Suprapubic skin (tissue), 4 donors: ENCODE results near the gene NAA15. TPM values are rescaled to one million over a fixed set of nuclear protein-coding genes. Genes with fewer than 3 reads are reported as not detected.

Source experiments
- DNase-seq, 2 donors: peaks; one replicate each; pipeline ENCODE4 v3.0.0-alpha.2; 2019; ENCODE audit warnings: low spot score in 2 of 2
- H3K27ac ChIP-seq: fragments of 200-600 bp; sonication (generic); one replicate; pipeline ENCODE4 v1.5.1; 2019
- H3K27me3 ChIP-seq: fragments of 200-600 bp; sonication (generic); one replicate; pipeline ENCODE4 v1.5.1; 2019
- H3K36me3 ChIP-seq: fragments of 200-600 bp; sonication (generic); one replicate; pipeline ENCODE4 v1.5.1; 2019
- H3K4me1 ChIP-seq: fragments of 200-600 bp; sonication (generic); one replicate; pipeline ENCODE4 v1.5.1; 2019
- H3K4me3 ChIP-seq: fragments of 200-600 bp; sonication (generic); one replicate; pipeline ENCODE4 v1.5.1; 2019; ENCODE audit warnings: mild to moderate bottlenecking
- H3K9me3 ChIP-seq: fragments of 200-600 bp; sonication (generic); one replicate; pipeline ENCODE4 v1.5.1; 2019
- EP300 ChIP-seq: sonication (generic); formaldehyde crosslinking; IDR thresholded peaks from one replicate; pipeline ENCODE4 v1.6.1; 2017; ENCODE audit warnings: antibody characterized with exemption
- POLR2A ChIP-seq, 2 donors: fragments of 450-650 bp; IDR thresholded peaks; one replicate each; pipeline ENCODE4 v1.6.1; 2017; ENCODE audit warnings: antibody characterized with exemption in 2 of 2, mild to moderate bottlenecking in 2 of 2, moderate library complexity in 2 of 2
- POLR2AphosphoS5 ChIP-seq, 3 donors: sonication (generic); formaldehyde crosslinking; IDR thresholded peaks; one replicate each; pipeline ENCODE4 v1.6.1; 2017; ENCODE audit warnings: antibody characterized with exemption in 3 of 3
- WGBS: methylation state at CpG from one replicate; pipeline ENCODE4 v1.1.5; 2018; 5-methylcytosine and 5-hydroxymethylcytosine counted together
- total RNA-seq, 4 donors: library from RNA; depleted of rRNA; stranded (reverse); fragments of >200 nt; gene quantifications; one replicate each; pipeline ENCODE4 v1.1.0, GENCODE V29; 2016
- TF ChIP-seq, protein P1 (sequence below), 2 donors: fragments of 200-600 bp in 1 of 2; fragments of 450-650 bp in 1 of 2; sonication (generic) in 1 of 2; IDR thresholded peaks; one replicate each; pipeline ENCODE4 v1.5.1; 2016 to 2019; ENCODE audit warnings: antibody characterized with exemption in 2 of 2, mild to moderate bottlenecking in 1 of 2, moderate library complexity in 1 of 2

Gene NAA15
- total RNA-seq, 4 donors from 2014 or later: 26.5 to 41.8 (median 27.8) TPM

DNA sequence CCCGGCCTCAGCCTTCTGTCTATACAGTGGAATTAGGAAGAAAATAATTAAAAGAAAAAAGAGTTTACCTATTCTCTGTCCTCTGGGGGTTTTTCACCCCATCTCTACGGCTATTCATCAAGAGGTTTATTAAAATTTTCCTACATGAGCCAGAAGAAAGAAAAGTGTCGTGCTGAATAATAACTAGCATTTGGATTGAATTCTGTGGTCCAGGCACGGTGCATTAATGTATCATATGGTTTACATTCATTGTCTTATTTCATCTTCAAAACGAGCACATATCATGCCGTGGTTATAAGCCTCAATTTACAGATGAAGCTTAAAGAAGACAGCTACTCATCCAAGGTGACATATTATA, 5.4 kb upstream of the NAA15 start:
- WGBS: 7% methylated on average over 6 of the region's 6 CpGs
- Histone ChIP-seq H3K36me3 (peaks cover 22% of the 10 kb centered on the region), H3K9me3 (no peaks in the 10 kb centered on the region), H3K27me3 (no peaks in the 10 kb centered on the region), H3K4me3 (peak overlapping the region; percentile 94), H3K27ac (peak overlapping the region; percentile 87), H3K4me1 (peaks cover 36% of the 10 kb centered on the region)
- TF ChIP-seq, protein P1, sequence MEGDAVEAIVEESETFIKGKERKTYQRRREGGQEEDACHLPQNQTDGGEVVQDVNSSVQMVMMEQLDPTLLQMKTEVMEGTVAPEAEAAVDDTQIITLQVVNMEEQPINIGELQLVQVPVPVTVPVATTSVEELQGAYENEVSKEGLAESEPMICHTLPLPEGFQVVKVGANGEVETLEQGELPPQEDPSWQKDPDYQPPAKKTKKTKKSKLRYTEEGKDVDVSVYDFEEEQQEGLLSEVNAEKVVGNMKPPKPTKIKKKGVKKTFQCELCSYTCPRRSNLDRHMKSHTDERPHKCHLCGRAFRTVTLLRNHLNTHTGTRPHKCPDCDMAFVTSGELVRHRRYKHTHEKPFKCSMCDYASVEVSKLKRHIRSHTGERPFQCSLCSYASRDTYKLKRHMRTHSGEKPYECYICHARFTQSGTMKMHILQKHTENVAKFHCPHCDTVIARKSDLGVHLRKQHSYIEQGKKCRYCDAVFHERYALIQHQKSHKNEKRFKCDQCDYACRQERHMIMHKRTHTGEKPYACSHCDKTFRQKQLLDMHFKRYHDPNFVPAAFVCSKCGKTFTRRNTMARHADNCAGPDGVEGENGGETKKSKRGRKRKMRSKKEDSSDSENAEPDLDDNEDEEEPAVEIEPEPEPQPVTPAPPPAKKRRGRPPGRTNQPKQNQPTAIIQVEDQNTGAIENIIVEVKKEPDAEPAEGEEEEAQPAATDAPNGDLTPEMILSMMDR (IDR thresholded peaks at IDR 0.05): no peak
- TF ChIP-seq POLR2AphosphoS5 (IDR thresholded peaks at IDR 0.05): no peak
- no peak for TF ChIP-seq EP300
- no peak for TF ChIP-seq POLR2A (IDR thresholded peaks at IDR 0.05)
- no peak for DNase-seq

DNA sequence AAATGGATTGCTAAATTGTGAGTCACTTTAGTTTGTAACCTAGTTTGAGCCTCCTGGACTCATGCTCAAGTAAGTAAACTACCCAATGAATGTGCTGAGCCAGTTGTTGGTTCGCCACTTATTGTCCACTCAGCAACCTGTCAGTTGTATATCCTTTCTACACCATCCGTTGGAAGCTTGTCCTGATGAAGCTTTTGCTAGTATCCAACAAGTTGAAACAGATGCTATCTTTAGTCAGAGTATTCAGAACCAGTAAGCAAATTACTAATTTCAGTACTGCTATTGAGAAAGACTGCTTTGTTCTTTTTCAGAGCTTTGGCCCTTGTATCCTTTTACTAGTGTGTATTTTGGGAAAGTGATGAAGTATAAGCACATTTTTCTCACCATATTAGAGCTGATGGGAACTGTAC, 4.3 kb upstream of the NAA15 start:
- Histone ChIP-seq H3K27ac (no peak overlapping the region), H3K9me3 (no peaks in the 10 kb centered on the region), H3K4me3 (no peak overlapping the region), H3K27me3 (no peaks in the 10 kb centered on the region), H3K4me1 (peaks cover 36% of the 10 kb centered on the region), H3K36me3 (peaks cover 11% of the 10 kb centered on the region)
- 62% methylated on average over 2 of the region's 2 CpGs for WGBS
- DNase-seq: no peak
- TF ChIP-seq POLR2AphosphoS5 (IDR thresholded peaks at IDR 0.05) (no peak), EP300 (no peak), POLR2A (IDR thresholded peaks at IDR 0.05) (no peak)
- TF ChIP-seq, protein P1 (IDR thresholded peaks at IDR 0.05): no peak

DNA sequence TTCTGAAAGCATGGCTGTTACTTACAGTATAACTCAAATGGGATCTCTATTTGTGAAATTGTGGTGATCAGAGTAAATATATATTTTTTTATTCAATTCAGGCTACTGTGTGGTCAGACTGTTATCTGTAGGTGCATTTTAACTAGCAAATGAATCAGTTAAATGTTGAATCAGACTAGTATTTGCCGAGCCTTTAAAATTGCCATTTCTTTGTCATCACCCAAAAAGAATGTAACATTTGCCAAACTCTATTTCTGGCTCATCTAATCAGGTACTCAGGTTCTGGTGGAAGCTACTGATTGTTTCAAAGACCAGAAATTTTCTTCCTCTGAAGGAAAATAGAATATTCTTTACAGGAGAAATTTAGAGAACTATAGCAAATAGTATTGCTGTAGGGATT, 1.8 kb upstream of the NAA15 start:
- 36% methylated on average over 1 of the region's 1 CpG for WGBS
- no peak overlapping the region for H3K4me3 ChIP-seq
- no peaks in the 10 kb centered on the region for H3K9me3 ChIP-seq
- DNase-seq: no peak
- H3K4me1 ChIP-seq: peaks cover 45% of the 10 kb centered on the region
- H3K36me3 ChIP-seq: no peaks in the 10 kb centered on the region
- no peaks in the 10 kb centered on the region for H3K27me3 ChIP-seq
- no peak overlapping the region for H3K27ac ChIP-seq
- TF ChIP-seq POLR2AphosphoS5 (IDR thresholded peaks at IDR 0.05) (no peak), POLR2A (IDR thresholded peaks at IDR 0.05) (no peak), EP300 (no peak)
- TF ChIP-seq, protein P1 (IDR thresholded peaks at IDR 0.05): no peak

DNA sequence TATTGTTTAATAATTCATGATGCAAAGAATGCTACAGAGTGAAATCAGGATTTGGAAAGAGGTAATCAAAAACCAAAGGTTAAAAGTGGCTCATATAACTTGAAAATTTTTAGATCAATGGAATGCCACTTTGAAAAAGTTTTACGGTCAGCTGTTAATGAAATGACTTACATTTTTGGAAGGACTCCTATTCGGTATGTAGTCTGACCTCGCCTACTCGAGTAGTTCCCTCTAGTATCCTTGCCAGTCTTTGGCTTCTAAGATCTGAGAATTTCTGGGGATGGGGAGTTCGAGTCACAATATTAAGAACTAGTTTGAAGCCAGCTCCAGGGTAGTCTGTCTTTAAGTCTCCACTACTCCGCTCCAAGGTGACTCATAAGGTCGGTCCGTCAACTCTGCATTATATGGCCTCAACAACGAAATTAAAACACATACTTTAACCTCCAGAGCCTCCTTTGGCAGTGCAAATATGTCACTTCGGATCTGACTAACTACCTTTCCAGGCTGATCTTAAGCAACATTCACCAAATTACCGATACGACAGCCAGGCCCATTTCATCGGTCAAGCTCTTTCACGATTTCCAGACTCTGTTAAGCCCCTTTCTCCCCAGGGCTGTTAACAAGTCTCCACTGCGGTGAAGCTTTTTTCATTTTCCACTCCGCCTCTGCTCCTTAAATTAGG, 733 bp upstream of the NAA15 start:
- Histone ChIP-seq H3K4me3 (peak overlapping the region; percentile 95), H3K36me3 (no peaks in the 10 kb centered on the region), H3K9me3 (no peaks in the 10 kb centered on the region), H3K27me3 (no peaks in the 10 kb centered on the region), H3K27ac (peak overlapping the region; percentile 97), H3K4me1 (peaks cover 42% of the 10 kb centered on the region)
- no peak for DNase-seq
- TF ChIP-seq, protein P1 (IDR thresholded peaks at IDR 0.05): no peak
- TF ChIP-seq EP300: peak; percentile 29
- WGBS: 5% methylated on average over 16 of the region's 16 CpGs

DNA sequence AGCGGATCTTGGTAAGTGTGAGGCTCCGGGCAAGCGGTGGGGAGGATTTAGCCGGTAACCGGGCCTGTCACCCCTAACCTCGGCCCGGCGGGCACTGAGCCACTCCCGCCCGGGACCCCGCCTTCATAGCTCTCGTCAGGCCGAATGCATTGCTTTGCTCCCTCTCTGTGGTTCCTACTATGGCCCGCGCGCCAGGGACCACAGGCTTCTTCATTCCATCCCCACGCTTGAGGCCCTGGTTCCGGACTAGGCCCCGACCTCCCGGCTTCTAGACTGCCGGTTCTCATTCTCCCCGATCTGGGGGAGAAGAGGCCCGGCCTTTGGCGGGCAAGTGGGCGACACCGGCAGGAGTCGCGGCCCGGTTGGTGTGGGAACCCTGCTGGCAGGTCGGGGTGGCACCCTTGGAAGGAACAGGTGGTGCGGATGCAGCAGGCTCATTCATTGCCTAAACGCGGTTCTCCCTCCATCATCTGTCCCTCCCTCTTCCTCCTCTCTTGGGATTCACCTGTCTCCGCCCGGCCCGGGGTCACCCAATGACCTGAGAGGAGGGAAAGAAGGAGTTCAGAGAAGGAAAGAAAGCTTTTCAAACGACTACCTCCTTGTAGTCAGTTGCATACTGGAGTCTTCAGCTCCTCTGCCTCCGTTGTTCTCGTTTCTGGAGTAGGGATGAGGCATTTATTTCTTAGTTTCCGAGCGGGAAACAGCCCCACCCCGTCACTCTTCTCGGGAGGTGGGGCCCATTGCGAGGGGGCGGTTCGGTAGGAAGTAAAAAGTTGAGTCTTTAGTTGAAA, 711 bp downstream of the NAA15 start, which contains the start of gene NDUFC1:
TSS of gene NDUFC1 (minus strand) at position 657 of the 791 bp plus-strand sequence. CDS start 6,679 bp downstream, outside the sequence.
- H3K27ac ChIP-seq: peak within 1 kb of the TSS; percentile 97
- peak in 1 of 2 donors; percentile 57 for TF ChIP-seq POLR2A (IDR thresholded peaks at IDR 0.05)
- no peak for TF ChIP-seq EP300
- peak in 1 of 3 donors; percentile 8 for TF ChIP-seq POLR2AphosphoS5 (IDR thresholded peaks at IDR 0.05)
- 1% methylated on average over 25 of the region's 46 CpGs for WGBS
- H3K36me3 ChIP-seq: no peaks in the 10 kb centered on the region
- H3K4me3 ChIP-seq: peak within 1 kb of the TSS; percentile 95
- H3K9me3 ChIP-seq: no peaks in the 10 kb centered on the region
- peak; percentile 79 to 81 for DNase-seq
- no peaks in the 10 kb centered on the region for H3K27me3 ChIP-seq
- H3K4me1 ChIP-seq: peaks cover 30% of the 10 kb centered on the region
